ENCODE data around the gene ARGFX.
"Not testable (repeated sequence)": the region's sequence is repeated elsewhere in the genome, so short reads cannot be mapped to it uniquely, and the experiment has no call there.

ARGFX gene

GRCh38 chr3:121567649-121568048 is at the start of gene ARGFX:
TSS of gene ARGFX (plus strand) at chr3:121567949. CDS start at chr3:121570714, 2,765 bp downstream.
- DNase-seq (ENCODE audit: low read depth): no peak

GRCh38 chr3:121517953-121518655 is 49.6 kb upstream of the ARGFX start:
- DNase-seq (ENCODE audit: low read depth): no peak

DNA sequence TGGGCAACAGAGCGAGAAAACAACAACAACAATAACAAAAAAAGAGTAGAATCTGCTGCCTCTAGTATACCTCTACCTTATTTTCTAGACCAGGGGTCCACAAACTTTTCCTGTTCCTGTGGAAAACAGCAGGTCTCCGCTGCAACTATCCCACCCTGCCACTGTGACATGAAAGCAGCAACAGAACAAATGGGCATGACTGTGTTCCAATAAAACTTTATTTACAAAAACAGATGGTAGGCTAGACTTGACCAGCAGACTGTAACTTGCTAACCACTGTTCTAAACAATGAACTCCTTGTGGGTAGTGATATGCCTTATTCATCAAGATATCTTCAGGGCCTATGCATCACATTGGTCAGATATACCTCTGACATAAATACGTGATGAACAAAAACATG is 47.2 kb upstream of the ARGFX start:
- DNase-seq (ENCODE audit: low read depth): no peak

DNA sequence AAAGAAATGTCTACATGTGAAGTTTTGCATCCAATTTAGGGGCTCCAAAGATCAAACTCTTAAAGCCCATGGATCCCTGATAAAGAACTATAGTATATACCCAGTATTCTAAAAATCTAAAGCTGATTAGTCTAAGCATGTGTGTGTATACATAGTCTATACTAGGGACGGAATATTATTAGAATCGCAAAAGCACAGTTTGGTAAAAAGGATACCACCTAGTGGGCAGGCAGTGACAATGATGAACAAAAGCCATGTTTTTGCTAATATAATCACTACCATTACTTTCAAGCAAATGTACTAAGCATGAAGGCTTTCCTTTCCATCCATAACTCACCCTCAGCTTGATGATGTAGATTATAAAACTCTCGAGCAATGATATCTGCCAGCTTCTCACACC is 38.4 kb upstream of the ARGFX start:
- DNase-seq (ENCODE audit: low read depth): no peak

DNA sequence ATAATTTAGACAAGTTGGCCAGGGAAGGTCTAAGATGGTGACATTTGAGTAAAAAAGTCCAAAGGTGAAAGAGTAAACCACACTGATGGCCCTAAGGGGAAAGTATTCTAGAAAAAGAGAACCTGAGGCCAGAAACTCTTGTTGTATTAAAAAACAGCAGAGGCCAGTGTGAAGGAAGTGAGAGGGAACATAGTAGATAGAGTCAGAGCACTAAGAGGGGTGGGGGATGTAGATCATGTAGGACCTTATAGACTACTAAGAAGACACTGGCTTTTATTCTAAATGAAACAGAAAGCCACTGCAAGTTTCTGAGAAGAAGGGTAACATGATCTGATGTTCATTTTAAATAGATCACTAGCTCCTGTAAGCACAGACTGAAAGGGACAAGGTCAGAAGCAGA is 36.5 kb upstream of the ARGFX start:
- DNase-seq (ENCODE audit: low read depth): no peak

DNA sequence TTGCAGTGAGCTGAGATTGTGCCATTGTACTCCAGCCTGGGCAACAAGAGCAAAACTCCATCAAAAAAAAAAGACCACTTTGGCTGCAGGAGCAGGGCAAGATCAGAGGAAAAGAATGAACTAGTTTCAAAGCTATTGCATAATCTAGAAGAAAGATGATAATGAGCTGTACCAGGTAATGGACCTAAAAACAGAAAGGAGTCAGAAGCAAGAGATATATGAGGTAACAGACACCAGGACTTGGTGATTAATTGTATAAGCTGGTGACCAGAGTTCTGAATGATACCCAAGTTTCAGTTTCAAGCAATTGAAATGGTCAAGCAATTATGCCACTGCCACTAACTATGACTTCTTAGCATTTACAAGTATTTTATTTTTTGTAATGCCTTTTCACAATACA is 24.8 kb upstream of the ARGFX start:
- DNase-seq (ENCODE audit: low read depth): no peak

DNA sequence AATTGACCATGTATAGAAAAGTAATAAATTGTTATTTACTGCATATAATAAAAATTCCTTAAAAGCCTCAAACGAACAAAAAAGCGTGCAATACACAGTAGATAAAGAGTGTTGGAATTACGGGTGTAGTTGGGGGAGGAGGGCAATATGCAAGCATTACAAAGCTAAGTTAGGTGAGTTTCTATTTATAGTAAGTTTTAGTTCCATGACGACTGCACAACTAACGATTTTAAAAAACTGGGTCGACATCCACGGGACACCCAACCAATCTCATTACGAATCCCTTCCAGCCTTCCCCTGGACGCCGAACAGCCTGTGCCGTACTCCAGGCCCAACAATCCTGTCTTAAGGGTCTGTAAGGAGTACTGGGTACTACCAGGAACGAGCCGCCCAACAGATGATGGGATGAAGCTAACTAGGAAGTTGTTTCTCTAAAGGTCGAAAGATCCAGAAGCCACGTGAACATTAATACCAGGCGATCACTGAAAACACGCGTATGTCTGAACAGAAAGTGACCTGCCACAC is 22.6 kb upstream of the ARGFX start:
- no peak for DNase-seq (ENCODE audit: low read depth)

GRCh38 chr3:121545574-121546455 is 21.9 kb upstream of the ARGFX start, which contains the start of gene POLQ:
TSS of gene POLQ (minus strand) at chr3:121545988. CDS start at chr3:121545877, 111 bp downstream.
- DNase-seq (ENCODE audit: low read depth): peak; percentile 53

DNA sequence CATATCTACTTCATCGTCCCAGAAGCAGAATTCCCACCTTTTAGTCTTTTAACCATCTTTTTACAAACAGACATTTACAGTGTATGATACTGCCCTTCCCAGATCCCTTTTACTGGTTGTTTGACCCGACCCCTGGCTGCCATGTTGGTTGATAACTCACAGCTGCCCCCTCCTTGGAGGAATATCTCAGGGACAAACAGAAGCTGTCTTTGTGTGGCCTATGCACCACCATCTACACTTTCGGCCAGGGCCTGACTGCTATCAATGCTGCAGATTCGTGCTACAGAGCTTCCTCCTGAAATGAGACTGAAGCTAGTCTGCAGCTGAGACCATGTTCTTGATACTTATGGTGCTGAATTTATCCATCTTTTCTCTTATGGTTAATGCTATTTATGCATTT is 15.4 kb upstream of the ARGFX start:
- DNase-seq (ENCODE audit: low read depth): no peak

DNA sequence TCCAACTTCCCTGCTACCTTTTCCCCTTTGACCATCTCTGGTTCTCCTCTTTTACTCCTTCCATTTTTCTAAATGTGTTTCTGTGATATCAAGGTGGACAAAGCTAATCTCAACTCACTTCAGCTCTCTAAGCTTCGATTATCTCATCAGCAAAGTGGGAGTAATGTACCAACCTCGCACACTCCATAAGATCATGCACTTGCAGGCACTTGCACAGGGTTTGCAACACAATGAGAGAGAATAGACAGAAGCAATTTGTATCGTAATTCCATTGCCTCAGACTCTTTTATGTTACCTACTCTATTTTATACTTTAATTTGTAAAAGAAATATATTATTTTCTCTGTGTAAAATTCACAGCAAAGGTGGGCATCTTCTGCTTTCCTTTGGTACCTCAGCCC is 15.0 kb upstream of the ARGFX start:
- no peak for DNase-seq (ENCODE audit: low read depth)

DNA sequence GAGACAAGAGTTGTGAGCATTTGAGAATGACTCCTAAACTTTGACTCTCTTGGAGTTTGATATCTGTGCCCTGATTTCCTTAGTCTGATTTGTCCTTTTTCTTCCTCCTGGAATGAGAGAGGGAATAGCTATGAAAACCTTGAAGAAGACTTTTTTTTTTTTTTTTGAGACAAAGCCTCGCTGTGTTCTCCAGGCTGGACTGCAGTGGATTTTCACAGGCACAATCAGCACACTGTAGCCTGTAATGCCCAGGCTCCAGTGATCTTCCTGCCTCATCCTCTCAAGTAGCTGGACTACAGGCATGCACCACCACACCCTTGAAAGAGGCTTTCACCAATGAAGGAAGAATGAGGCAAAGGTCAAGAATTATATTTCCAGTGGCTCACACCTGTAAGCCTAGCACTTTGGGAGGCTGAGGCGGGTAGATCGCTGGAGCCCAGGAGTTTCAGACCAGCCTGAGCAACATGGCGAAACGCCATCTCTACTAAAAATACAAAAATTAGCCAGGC is 10.3 kb upstream of the ARGFX start:
- no peak for DNase-seq (ENCODE audit: low read depth)

DNA sequence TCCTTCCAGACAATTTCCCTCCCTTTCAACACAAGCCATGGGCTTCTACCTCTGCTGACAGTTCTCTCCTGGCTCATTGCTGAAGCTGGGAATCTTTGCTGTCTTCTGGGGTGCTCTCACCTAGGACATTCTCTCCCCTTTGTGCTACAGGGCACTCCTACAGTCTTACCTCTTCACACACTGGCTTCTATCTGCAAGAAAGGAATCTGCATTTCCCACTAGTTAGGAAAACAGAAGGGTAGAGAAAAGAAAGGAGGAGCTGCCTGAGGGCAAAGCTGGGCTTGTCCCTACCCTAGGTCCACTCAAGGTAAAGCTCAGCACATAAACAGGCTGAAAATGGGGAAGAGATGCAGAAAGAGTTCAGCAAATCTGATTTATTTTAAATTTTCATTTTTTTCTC is 5.6 kb upstream of the ARGFX start:
- DNase-seq (ENCODE audit: low read depth): no peak

GRCh38 chr3:121566773-121567172 is 976 bp upstream of the ARGFX start:
- no peak for DNase-seq (ENCODE audit: low read depth)

GRCh38 chr3:121574449-121574848 is 6.7 kb downstream of the ARGFX start:
- DNase-seq (ENCODE audit: low read depth): no peak

DNA sequence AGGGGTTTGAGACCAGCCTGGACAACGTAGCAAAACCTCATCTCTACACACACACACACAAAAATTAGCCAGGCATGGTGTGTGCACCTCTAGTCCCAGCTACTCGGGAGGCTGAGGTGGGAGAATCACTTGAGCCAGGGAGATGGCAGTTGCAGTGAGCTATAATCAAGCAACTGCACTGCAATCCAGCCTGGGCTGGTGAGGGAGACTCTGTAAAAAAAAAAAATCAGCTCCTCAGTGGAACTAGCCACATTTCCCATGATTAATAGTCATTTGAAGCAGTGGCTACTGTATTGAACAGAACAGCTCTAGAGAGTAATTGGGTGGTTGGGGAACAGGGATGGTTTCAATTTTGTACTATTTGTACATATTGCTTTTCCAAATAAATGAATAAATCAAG is 13.9 kb downstream of the ARGFX start:
- DNase-seq (ENCODE audit: low read depth): no peak

DNA sequence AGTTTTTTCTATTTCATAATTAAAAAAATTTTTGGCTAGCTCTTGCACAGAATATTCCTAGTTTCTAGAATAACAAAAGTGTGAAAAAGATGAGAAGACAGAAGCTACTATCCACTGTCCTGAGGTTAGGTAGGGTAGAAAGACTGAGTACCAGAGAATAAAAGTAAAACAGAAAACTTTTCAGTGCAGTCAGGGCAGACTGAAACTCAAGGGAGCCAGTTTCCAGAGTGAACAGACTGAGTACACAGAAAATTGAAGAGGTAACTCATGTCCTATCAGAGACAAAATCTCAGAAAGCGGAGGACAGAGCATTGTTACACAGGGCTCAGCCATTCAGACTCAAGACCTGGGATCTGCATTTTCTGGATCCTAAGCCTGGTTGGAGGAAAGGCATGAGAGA is 16.7 kb downstream of the ARGFX start:
- DNase-seq (ENCODE audit: low read depth): no peak

- DNase-seq (ENCODE audit: low read depth): no peak
Measured at GRCh38 chr3:121592856-121593702, 25.3 kb downstream of the ARGFX start, which contains the start of gene FBXO40. TSS of gene FBXO40 (plus strand) at chr3:121593379. CDS start at chr3:121620576, 27,197 bp downstream.

- not testable (repeated sequence) for DNase-seq (ENCODE audit: low read depth)
Measured at GRCh38 chr3:121593806-121594205, 26.1 kb downstream of the ARGFX start.

DNA sequence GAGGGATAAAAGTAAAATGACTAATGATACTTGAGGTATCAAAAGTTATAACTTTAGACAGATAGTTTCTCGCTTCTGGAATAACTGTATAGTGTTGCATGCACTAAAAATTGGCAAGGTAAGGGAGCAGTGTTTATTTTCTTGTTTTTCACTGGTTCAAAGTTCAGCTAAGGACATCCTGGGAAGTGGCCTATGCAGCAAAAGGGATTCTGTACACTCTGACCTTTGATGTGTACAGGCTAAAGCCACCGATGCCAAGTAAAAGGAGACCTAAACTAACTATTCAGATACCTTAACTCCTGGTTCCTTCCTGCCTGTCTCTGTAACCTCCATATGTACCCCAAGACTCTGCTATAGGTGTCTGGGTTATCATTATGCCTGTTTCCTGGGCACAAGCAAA is 27.1 kb downstream of the ARGFX start:
- DNase-seq (ENCODE audit: low read depth): no peak

- no peak for DNase-seq (ENCODE audit: low read depth)
Measured at GRCh38 chr3:121595765-121596406, 28.1 kb downstream of the ARGFX start.

GRCh38 chr3:121598564-121598963 is 30.8 kb downstream of the ARGFX start:
- DNase-seq (ENCODE audit: low read depth): no peak

Data from stimulated activated CD8-positive, alpha-beta memory T cell treated with anti-CD3 and anti-CD28 coated beads, Interleukin-15, amount 100 ng/mL, for 24 hours (primary cell).